Measurements from ENCODE around the gene TCTN2.

Gene TCTN2

DNA sequence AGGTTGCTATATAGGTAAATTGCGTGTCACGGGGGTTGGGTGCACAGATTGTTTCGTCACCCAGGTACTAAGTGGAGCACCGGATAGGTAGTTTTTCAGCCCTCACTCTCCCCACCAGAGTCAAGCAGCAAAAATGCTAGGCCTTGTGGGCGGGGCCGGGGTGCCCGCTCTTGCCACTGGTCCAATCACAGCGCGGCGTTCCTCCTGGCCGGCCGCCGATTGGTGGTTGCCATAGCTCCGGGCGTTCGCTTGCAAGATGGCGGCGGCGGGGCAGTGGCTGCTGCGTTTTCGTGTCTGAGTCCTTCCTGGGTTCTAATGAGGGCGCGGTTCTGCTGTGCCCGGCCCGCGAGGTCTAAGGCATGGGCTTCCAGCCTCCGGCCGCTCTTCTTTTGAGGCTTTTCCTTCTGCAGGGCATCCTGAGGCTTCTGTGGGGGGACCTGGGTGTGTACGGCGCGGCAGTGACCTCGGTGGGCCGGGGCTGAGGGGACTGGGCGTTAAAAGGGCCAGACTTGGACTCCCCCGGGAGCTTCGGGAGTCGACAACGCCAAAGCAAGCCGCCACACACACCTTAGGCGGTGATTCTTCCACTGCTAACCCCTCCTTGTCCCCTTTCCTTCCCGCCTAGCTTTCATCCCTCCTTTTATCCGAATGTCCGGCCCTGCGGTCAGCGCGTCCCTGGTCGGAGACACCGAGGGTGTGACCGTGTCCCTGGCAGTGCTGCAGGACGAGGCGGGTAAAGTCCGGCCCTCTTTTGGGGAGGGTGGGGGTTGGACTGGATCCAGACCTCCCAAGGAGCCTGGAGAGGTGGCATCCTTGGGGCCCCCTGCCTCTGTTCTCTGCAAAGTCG lies at the start of gene TCTN2:
Gene TCTN2 (plus strand): TSS at position 232 of the 847 bp plus-strand sequence. CDS start 128 bp downstream, at position 360.
- DNase-seq (ENCODE audit: extremely low read depth, low read depth) = peak; percentile 75
- TF ChIP-seq, protein P1, sequence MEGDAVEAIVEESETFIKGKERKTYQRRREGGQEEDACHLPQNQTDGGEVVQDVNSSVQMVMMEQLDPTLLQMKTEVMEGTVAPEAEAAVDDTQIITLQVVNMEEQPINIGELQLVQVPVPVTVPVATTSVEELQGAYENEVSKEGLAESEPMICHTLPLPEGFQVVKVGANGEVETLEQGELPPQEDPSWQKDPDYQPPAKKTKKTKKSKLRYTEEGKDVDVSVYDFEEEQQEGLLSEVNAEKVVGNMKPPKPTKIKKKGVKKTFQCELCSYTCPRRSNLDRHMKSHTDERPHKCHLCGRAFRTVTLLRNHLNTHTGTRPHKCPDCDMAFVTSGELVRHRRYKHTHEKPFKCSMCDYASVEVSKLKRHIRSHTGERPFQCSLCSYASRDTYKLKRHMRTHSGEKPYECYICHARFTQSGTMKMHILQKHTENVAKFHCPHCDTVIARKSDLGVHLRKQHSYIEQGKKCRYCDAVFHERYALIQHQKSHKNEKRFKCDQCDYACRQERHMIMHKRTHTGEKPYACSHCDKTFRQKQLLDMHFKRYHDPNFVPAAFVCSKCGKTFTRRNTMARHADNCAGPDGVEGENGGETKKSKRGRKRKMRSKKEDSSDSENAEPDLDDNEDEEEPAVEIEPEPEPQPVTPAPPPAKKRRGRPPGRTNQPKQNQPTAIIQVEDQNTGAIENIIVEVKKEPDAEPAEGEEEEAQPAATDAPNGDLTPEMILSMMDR (IDR thresholded peaks at IDR 0.05; ENCODE audit: low read depth, low read length) = no peak

DNA sequence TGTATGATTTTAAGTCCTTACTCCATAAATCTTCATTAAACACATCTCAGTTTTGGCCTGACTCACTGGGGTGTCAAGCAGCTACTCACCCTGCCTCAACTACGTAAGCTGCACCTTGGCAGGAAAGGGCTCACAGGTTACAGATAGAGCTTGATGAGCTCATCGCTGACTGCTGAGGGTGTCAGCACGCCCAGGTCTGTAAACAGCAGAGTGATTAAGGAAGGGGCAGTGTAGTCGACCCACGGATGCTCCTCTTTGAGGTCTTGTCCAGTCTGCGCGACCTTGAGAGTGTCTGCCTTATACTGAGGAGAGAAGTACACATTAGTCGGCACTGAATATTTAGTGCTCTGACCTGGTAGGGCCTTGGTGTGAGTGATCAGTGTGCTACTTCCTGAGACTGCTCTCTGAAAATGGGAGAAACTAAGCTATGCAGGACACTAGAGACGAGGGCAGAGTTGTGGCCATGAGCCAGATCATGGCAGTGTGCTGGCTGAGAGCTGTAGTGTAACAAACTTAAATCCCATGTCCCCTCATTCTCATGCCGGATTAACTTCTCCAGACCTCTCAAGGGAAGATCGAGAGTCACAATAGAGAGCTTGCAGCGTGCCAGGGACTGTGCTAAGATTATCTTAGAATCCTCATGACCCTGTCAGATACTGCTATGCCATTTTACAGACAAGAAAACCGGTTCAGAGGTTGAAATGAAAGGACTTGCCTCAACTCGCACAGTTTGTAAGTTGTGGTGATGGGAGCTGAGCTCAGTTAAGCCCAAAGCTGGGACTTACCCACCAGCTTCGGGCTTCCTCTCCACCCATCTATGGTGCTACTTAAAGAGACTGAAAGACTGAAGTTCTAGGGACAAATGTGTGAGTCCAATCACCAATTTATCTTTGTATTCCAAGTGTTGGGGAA lies 49.0 kb upstream of the TCTN2 start:
- TF ChIP-seq, protein P1 (IDR thresholded peaks at IDR 0.05; ENCODE audit: low read depth, low read length) = no peak
- no peak for DNase-seq (ENCODE audit: extremely low read depth, low read depth)

DNA sequence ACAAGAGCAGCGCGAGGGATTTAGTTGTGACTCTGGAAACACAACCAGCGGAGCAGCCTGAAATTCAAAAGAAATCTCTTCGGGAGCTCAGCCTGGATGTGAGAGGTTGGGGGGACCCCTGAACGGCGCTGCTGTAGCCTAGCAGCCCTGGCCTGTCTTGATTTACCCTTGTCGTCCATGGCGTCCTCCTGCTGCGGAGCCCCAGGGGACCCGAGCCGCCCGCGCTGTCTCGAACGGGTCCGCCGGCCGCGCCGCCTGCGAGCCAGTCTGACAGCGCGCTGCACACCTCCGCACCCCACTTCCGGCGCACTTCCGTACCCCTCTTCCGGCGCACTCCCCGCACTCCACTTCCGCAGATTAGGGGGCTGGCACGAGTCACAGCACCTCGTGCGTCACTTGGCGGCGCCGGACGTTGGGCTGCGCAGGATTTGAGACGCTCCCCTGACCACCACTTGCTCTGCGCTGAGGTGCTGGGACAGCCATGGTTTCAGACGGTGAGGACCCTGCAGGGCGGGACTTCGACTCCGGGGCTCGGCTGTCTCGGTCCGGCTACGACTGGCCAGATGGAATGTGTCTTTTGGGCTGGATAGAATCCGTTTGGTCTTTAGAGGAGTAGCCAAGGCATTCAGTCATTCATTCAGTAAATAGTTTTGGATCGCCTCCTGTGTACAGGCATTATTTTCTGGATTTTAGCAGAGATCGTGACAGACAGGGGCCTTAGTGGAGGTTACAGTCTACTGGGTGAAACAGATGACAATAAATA lies 37.4 kb upstream of the TCTN2 start, which contains the start of the genes EIF2B1 and GTF2H3:
Gene EIF2B1 (minus strand): TSS at position 308 of the 763 bp plus-strand sequence. CDS start 129 bp downstream, at position 179.
Gene GTF2H3 (plus strand): TSS at position 451 of the 763 bp plus-strand sequence. CDS start 31 bp downstream, at position 482.
- peak; percentile 85 for DNase-seq (ENCODE audit: extremely low read depth, low read depth)
- TF ChIP-seq, protein P1 (IDR thresholded peaks at IDR 0.05; ENCODE audit: low read depth, low read length) = no peak

DNA sequence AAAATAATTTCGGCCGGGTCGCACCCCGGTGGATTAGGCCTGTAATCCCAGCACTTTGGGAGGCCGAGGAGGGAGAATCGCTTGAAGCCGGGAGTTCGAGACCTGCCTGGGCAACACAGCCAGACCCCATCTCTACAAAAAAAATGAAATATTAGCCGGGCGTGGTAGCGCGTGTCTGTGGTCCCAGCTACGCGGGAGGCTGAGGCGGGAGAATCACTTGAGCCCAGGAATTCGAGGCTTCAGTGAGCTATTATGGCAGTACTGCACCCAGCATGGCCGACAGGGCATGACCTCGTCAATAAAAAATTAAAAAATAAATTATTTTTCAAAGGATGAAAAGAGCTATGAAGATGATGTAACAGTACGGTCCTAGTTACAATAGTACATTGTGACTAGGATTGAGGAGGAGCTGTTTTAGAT lies 36.8 kb upstream of the TCTN2 start:
- no peak for DNase-seq (ENCODE audit: extremely low read depth, low read depth)
- TF ChIP-seq, protein P1 (IDR thresholded peaks at IDR 0.05; ENCODE audit: low read depth, low read length) = no peak

DNA sequence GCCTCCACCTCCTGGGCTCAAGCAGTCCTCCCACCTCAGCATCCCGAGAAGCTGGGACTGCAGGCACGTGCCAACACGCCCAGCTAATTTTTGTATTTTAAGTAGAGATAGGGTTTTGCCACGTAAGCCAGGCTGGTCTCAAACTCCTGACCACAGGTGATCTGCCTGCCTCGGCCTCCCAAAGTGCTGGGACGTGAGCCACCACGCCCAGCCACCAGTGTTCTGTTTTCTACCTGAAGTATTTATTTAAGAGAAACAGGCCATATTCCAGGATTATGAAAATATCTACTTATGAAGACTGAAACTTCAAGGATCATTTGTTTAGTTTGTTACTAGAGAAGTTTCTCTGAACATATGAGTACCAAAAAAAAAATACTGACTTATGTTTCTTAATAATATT lies 27.0 kb upstream of the TCTN2 start:
- DNase-seq (ENCODE audit: extremely low read depth, low read depth) = no peak
- TF ChIP-seq, protein P1 (IDR thresholded peaks at IDR 0.05; ENCODE audit: low read depth, low read length) = no peak

DNA sequence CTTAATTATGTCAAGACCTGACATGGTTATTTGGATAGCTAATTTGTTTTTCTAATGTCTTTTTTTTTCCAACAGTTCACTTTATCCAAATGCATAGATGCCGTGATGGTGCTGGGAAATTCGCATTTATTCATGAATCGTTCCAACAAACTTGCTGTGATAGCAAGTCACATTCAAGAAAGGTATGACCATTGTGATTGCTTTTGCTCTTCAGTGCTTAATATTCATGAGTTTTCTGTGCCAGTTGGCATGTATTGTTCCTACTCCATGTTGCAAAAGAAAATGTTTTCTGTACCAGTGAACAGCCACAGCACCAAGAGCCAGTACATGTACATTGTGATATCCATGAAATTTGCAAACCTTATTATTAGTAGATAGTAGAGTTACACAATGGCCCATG lies 25.5 kb upstream of the TCTN2 start:
- TF ChIP-seq, protein P1 (IDR thresholded peaks at IDR 0.05; ENCODE audit: low read depth, low read length) = no peak
- no peak for DNase-seq (ENCODE audit: extremely low read depth, low read depth)

Data from AG09319 (cell line).